Measurements from ENCODE around the gene CLDN24.
"Not testable (repeated sequence)": the region's sequence is repeated elsewhere in the genome, so short reads cannot be mapped to it uniquely, and the experiment has no call there.

Gene CLDN24

GRCh38 chr4:183345261-183345660, 23.0 kb upstream of the CLDN24 start:
- DNase-seq = no peak

GRCh38 chr4:183344523-183345255, 22.5 kb upstream of the CLDN24 start:
- DNase-seq = no peak

GRCh38 chr4:183343730-183344129, 21.5 kb upstream of the CLDN24 start:
- DNase-seq = no peak

- DNase-seq = no peak
Measured at GRCh38 chr4:183342541-183343533, 20.6 kb upstream of the CLDN24 start.

GRCh38 chr4:183337833-183338232, 15.6 kb upstream of the CLDN24 start:
- no peak for DNase-seq

GRCh38 chr4:183337349-183337748, 15.1 kb upstream of the CLDN24 start:
- DNase-seq = no peak

- no peak for DNase-seq
Measured at GRCh38 chr4:183335369-183335940, 13.2 kb upstream of the CLDN24 start.

- DNase-seq = no peak
Measured at GRCh38 chr4:183333983-183334382, 11.8 kb upstream of the CLDN24 start.

- DNase-seq = no peak
Measured at GRCh38 chr4:183333202-183333601, 11.0 kb upstream of the CLDN24 start.

- DNase-seq = no peak
Measured at GRCh38 chr4:183332447-183332846, 10.2 kb upstream of the CLDN24 start.

GRCh38 chr4:183330841-183331240, 8.6 kb upstream of the CLDN24 start:
- no peak for DNase-seq

- no peak for DNase-seq
Measured at GRCh38 chr4:183329954-183330742, 7.9 kb upstream of the CLDN24 start.

- no peak for DNase-seq
Measured at GRCh38 chr4:183329244-183329643, 7.0 kb upstream of the CLDN24 start.

GRCh38 chr4:183328832-183329231, 6.6 kb upstream of the CLDN24 start:
- DNase-seq = no peak

- DNase-seq = no peak
Measured at GRCh38 chr4:183327827-183328226, 5.6 kb upstream of the CLDN24 start.

- DNase-seq = no peak
Measured at GRCh38 chr4:183326853-183327252, 4.6 kb upstream of the CLDN24 start.

- DNase-seq = not testable (repeated sequence)
Measured at GRCh38 chr4:183326387-183326786, 4.2 kb upstream of the CLDN24 start.

- no peak for DNase-seq
Measured at GRCh38 chr4:183324619-183325018, 2.4 kb upstream of the CLDN24 start.

GRCh38 chr4:183324056-183324455, 1.8 kb upstream of the CLDN24 start:
- not testable (repeated sequence) for DNase-seq

GRCh38 chr4:183323295-183323694, 1.1 kb upstream of the CLDN24 start:
- DNase-seq = no peak

GRCh38 chr4:183321516-183321915, 710 bp downstream of the CLDN24 start:
- no peak for DNase-seq

GRCh38 chr4:183321079-183321478, 1.1 kb downstream of the CLDN24 start:
- no peak for DNase-seq

Measured in activated naive CD4-positive, alpha-beta T cell (primary cell).